Panc1 (cell line): ENCODE measurements around the gene SMIM43.

Experiments used
- POLR2AphosphoS5 ChIP-seq: IDR thresholded peaks from 2 replicates; pipeline ENCODE4 v1.6.1; 2012; ENCODE audit warnings: mild to moderate bottlenecking, low read depth, low read length, moderate library complexity
- REST ChIP-seq, 2 experiments: IDR thresholded peaks; 2 replicates each; pipeline ENCODE4 v1.6.1; 2011 to 2012; ENCODE audit warnings: low read depth in 2 of 2, control low read depth in 1 of 2, low read length in 1 of 2, mild to moderate bottlenecking in 1 of 2, moderate library complexity in 1 of 2; ENCODE audit not compliant: insufficient read depth in 1 of 2

GRCh38 chr4:121783210-121783609 is 18.2 kb upstream of the SMIM43 start:
- no peak for TF ChIP-seq POLR2AphosphoS5
- TF ChIP-seq REST (IDR thresholded peaks at IDR 0.05; ENCODE audit: insufficient read depth in 1 of 2, low read depth in 2 of 2, low read length in 1 of 2) = no peak
